HG02623 (cell line): ENCODE measurements around the gene BDKRB2.

ENCODE experiments used
- ATAC-seq: cut with Tn5 transposase; IDR thresholded peaks from one replicate; pipeline ENCODE4 v1.9.1; 2021; ENCODE audit warnings: moderate library complexity; ENCODE audit not compliant: unreplicated experiment

The BDKRB2 gene

GRCh38 chr14:96204151-96205058 is at the start of gene BDKRB2:
TSS of gene BDKRB2 (plus strand) at chr14:96204839. CDS start at chr14:96237108, 32,269 bp downstream.
- no peak for ATAC-seq

GRCh38 chr14:96154900-96155299 is 49.7 kb upstream of the BDKRB2 start:
- ATAC-seq, result no peak

GRCh38 chr14:96156804-96157760 is 47.6 kb upstream of the BDKRB2 start:
- ATAC-seq, result no peak

- no peak for ATAC-seq
Observed at GRCh38 chr14:96158735-96159134, 45.9 kb upstream of the BDKRB2 start.

GRCh38 chr14:96160076-96160912 is 44.3 kb upstream of the BDKRB2 start:
- ATAC-seq, result no peak

GRCh38 chr14:96160913-96161310 is 43.7 kb upstream of the BDKRB2 start:
- ATAC-seq, result no peak

- ATAC-seq, result no peak
Observed at GRCh38 chr14:96161636-96162035, 43.0 kb upstream of the BDKRB2 start.

GRCh38 chr14:96162265-96162664 is 42.4 kb upstream of the BDKRB2 start:
- ATAC-seq, result no peak

GRCh38 chr14:96162741-96163140 is 41.9 kb upstream of the BDKRB2 start:
- no peak for ATAC-seq

- no peak for ATAC-seq
Observed at GRCh38 chr14:96164861-96165490, 39.7 kb upstream of the BDKRB2 start.

GRCh38 chr14:96165493-96166436 is 38.9 kb upstream of the BDKRB2 start:
- ATAC-seq, result no peak

- ATAC-seq, result no peak
Observed at GRCh38 chr14:96166461-96167223, 38.0 kb upstream of the BDKRB2 start.

- ATAC-seq, result no peak
Observed at GRCh38 chr14:96167224-96168148, 37.2 kb upstream of the BDKRB2 start.

- no peak for ATAC-seq
Observed at GRCh38 chr14:96168581-96168980, 36.1 kb upstream of the BDKRB2 start.

GRCh38 chr14:96170961-96171592 is 33.6 kb upstream of the BDKRB2 start:
- no peak for ATAC-seq

- ATAC-seq, result no peak
Observed at GRCh38 chr14:96173636-96174475, 30.8 kb upstream of the BDKRB2 start.
